ENCODE data around the gene MYCT1.
"Not testable (repeated sequence)": the region's sequence is repeated elsewhere in the genome, so short reads cannot be mapped to it uniquely, and the experiment has no call there.

MYCT1 gene, protein sequence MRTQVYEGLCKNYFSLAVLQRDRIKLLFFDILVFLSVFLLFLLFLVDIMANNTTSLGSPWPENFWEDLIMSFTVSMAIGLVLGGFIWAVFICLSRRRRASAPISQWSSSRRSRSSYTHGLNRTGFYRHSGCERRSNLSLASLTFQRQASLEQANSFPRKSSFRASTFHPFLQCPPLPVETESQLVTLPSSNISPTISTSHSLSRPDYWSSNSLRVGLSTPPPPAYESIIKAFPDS

DNA sequence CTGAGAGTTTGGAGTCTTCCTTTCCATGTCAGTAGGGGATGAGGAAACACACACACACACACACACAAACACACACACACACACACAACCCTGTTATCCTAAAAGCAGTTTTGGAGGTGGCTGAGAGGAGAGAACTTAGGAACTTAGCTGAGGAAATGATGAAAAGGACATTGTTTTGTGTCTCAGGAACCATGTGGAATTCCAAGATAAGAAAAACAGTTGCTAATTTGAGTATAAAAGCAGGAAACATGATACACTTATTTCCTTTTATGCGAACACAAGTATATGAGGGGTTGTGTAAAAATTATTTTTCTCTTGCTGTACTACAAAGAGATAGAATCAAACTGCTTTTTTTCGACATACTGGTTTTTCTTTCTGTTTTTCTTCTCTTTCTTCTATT, at the start of gene MYCT1:
Gene MYCT1 (plus strand): TSS at position 264 of the 400 bp plus-strand sequence. CDS start 6 bp downstream, at position 270.
- no peak for DNase-seq

DNA sequence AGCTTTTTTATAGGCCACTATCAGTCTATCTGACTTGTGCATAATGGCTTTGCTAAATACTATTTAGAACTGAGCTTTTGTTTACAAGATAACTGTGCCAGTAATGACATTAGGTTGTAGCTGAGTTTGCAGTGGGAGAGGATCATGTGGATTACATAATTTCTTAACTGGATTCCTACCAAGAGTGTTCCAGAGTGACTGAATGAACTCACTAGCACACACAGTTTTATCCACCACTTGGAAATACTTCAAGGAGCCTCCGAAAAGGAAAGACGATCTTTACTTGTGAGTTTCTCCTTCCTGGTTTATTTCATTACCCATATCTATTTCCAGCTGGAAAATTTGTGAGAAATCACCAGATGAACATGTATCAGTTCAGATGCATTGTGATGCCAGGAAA, 49.6 kb upstream of the MYCT1 start:
- DNase-seq: no peak

DNA sequence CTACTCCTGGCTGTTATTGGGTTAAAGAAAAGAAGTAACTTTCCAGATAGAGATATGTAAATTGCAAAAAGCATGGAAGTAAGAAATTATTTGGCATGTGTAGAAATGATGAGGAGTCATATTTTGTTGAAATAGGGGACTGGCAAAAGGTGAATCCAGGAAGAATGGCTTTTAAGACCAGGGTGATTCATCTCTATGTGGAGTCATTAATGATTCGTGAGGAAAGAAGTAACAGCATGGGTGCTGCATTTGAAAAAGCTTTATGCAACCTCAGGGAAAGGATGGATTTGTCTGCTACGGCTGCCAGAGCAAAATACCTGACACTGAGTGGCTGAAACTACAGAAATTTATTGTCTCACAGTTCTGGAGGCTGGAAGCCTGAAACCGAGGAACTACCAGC, 45.7 kb upstream of the MYCT1 start:
- DNase-seq: no peak

DNA sequence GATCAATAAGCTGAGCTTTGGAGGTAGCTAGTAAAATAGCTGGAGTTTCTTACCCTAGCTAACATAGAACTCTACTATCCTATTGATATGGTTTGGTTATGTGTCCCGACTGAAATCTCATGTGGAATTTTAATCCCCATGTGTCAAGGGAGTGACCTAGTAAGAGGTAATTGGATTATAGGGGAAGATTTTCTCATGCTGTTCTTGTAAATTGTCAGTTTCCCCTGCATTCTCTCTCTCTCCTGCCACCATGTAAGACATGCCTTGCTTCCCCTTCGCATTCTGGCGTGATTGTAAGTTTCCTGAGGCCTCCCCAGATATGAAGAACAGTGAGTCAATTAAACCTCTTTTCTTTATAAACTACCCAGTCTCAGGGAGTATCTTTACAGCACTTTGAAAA, 35.9 kb upstream of the MYCT1 start:
- no peak for DNase-seq

DNA sequence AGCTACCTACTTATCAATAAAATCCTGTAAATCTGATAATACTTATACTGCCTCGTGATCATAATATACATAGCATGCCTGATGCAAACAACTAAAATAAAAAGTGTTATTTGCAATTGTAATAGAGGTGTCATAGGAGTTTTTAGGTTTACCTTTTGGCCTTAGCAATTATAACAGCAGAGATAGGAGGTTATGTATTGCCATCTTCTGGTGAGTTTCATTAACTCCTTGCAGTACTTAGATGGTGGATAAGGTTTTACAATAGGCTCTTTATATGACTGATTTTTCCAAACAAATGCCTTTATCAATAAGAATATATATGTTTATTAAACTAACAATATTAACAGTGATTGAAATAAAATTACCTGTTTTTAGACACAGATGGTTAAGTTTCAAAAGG, 27.8 kb upstream of the MYCT1 start:
- no peak for DNase-seq

DNA sequence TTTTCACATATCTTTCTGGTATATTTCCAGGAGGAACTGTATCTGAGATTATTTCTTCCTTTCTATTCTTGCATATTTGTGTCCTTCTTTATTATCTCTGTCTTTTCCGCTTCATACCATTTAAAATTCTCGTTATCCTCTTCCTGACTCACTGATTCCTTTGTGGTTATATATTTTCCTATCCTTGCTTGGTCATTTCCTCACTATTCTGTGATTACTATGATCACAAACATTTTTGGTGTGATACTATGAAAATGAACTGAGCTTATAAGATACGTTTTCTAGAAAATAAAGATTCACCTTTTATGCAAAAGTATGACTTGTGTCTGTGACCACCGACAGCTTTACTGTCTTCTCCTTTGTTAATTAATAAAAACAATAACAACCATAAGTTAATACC, 26.5 kb upstream of the MYCT1 start:
- no peak for DNase-seq

DNA sequence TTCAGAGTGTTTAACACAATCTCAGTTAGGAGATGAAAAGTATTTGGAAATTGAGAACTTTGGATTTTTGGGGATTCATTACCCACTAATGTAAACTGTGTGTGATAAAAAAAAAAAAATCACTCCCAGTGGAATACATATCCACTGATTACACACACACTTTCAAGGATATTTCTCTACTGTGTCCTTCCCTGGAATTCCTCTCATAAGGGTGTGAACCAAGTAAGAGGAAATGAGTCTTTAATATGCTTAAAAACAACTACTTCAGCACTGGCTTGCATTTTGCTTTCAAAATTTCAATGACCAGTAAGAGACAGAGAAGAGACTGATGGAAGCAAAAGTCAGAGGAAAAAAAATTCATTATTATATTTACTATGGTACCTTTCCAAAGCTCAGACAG, 24.5 kb upstream of the MYCT1 start:
- no peak for DNase-seq

DNA sequence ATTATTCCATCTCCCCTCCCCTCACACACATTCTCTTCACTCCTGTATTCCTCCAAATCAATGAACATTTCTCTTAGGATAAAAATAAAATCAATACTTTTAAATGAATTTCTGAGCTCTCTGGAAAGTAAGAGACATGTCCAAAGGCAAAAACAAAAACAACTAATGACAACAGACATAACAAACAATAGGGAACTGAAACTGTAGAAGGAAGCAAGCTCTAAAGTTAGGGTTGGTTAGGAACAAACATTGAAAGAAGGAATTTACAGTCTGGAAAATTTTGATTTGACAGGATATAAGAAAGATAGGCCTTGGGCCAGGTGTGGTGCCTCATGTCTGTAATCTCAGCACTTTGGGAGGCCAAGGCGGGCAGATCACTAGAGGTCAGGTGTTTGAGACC, 17.5 kb upstream of the MYCT1 start:
- no peak for DNase-seq

DNA sequence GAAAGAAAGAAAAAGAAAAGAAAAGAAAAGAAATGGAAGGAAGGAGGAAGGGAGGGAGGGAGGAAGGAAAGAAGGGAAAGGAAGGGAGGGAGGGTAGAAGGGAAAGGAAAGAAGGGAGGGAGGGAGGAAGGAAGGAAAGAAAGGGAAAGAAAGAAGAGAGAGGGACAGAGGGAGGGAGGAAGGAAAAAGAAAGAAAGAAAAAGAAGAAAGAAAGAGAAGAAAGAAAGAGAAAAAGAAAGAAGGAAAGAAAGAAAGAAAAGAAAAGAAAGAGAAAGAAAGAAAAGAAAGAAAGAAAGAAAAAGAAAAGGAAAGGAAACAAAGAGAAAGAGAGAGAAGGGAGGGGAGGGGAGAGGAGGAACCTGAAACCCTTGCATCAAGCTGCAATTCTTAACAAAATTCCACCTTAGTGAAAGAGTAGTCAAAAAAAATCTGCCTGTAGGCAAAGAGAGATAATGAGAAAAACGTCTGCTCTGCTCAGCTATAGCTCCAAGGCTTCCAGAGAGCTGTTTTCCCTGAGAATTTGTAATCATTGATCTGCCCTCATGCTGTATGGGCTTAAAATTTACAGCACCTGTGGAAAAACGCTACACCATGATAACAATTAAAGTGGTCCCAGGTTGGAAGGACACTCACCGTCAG, 16.7 kb upstream of the MYCT1 start:
- DNase-seq: no peak

DNA sequence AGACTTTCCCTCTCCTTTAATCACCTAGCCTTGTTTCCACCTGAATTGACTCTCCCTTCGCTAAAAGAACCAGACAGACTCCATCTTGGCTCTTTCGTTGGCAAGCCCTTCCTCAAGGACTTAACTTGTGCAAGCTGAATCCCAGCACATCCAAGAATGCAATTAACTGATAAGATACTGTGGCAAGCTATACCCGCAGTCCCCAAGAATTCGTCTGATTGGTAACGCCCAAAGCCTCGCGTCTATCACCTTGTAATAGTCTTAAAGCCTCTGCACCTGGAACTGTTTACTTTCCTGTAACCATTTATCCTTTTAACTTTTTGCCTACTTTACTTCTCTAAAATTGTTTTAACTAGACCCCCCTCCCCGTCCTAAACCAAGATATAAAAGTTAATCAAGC, 15.6 kb upstream of the MYCT1 start:
- DNase-seq: no peak

DNA sequence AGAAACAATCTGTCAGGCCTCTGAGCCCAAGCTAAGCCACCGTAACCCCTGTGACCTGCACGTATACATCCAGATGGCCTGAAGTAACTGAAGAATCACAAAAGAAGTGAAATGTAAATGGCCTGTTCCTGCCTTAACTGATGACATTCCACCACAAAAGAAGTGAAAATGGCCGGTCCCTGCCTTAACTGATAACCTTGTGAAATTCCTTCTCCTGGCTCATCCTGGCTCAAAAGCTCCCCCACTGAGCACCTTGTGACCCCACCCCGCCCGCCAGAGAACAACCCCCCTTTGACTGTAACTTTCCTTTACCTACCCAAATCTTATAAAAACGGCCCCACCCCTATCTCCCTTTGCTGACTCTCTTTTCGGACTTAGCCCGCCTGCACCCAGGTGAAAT, 14.8 kb upstream of the MYCT1 start:
- DNase-seq: not testable (repeated sequence)

DNA sequence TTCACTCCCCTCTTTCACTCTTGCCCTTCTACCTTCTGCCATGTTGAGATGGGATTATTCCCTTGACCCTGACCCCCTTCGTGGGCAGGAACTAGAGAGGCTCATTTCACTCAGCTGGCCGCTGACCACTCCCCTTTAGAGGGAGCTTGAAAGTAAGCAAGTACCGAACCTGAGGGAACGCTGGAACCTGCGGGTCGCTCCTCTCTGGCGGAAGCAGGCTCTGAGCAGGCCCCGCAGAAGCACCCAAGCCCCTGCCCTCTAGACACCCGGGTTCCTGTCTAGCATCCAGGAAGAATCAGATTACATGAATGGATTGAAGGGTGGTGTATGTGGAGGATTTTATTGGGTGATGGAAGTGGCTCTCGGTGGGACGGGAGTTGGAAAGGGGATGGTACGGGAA, 11.9 kb upstream of the MYCT1 start:
- no peak for DNase-seq

DNA sequence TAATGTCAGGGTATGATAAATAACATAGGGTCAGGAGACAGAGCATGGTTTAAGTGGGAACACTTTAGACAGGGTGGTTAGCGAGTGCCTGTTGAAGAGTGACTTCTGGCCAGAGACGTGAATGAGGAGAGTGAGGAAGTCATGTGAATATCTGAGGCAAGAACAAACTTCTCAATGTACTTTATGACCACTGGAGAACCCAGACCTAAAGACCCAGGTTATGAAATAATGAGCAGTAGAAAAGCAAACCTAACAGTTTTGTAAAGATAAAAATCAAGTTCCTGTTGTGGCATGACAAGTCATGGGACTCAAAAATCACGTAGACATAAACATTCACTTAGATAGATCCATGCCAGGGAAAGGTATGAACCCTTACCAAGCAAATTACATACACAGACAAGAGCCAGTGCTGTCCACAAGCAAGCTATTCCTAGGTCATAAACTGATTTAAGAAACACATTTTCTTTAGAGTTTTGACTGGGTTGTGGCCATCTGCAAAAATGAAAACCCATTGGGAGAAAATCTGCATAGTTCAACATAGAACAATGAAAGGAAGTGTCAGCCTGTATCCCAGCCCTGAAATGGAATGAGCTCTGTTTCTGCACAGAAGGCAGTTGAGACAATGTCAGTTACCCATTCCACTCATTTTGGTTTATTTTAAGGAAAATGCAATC, 2.2 kb upstream of the MYCT1 start:
- DNase-seq: no peak

DNA sequence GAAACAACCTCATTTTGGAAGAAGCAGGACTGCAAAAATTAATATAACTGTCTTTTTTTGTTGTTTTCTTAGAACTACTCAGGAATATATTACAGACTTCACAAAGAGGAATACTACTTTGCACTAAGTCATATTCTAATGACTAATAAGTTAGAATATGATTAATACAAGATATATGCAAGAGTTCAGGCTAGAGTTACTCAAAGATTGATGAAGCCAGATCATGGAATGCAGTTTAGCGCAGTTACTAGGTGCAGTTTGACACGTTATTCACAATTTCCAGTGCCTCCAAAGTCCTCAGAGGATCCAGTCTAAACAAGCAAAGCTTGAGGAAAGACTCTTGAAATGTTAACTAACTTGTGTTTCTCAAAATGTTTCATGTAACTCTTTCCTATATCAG, 1.2 kb upstream of the MYCT1 start:
- DNase-seq: no peak

DNA sequence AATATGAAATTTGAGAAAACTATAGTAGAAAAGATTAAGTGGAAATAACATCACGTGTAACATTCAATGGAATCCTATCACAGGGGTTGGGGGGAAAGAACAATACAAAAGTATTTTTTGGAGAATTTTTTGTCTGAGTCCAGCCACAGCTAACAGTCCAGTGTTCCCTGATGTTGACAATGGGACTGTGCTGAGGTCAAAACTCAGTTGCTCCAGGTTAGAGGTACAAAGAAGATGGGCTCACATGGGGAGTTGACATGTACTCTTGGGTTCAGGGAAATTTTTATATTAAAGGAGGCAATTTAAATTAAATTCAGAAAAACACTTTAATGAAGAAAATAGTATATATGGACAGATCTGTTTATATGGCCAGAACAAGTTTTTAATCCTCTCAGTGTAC, 995 bp downstream of the MYCT1 start:
- DNase-seq: no peak

DNA sequence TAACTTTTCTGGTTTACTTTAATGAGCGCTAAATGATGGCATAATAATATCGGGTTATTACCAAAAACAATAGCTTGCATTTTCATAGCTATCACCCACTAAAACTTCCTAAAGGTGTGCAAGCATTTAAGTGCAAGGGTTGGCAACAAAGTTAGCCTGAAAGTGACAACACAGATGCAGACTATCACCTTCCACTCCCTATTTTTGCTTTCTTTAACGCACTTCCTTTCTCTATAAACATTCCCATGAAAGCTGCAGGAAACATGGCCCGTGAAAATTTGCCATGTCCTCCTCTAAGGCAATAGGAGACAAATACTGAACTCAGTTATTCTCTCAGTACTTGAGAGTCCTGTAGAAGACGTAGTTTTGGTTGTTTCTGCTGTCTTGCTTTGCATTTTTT, 2.7 kb downstream of the MYCT1 start:
- no peak for DNase-seq

DNA sequence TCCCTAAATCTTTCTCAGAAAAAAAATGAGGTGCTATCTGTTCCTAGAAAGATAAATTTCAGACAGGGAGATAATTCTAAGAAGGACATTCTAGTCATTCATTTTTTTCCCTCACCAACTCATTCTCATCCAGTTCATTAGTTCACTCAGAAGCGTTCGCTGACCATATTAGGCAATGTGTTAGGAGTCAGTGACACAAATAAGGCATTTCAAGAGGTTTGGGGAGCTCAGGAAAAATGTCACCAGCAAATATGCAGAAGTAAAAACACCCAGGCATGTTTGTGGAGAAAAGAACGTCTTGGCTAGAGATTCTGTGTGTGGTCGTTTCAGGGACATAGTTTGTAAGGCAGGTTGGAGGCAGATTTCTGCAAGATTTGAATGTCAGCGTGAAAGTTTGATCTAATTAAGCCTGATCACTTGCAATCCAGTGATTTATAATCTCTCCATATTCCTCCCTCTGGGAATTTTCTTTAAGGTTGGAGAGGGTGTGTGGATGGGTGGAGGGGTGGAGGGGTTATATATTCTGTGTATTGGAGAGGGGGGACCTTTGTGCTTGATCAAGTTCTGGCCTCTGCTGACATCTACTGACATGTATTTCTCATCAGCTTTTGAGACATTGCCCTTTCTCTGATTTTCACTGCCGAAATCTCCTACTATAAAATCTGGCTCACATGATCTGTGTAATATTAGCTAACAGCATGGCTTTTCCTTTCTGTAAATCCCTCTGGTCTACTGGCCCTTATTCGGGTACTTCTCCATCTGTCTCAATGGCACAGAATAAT, 3.6 kb downstream of the MYCT1 start:
- DNase-seq: no peak

DNA sequence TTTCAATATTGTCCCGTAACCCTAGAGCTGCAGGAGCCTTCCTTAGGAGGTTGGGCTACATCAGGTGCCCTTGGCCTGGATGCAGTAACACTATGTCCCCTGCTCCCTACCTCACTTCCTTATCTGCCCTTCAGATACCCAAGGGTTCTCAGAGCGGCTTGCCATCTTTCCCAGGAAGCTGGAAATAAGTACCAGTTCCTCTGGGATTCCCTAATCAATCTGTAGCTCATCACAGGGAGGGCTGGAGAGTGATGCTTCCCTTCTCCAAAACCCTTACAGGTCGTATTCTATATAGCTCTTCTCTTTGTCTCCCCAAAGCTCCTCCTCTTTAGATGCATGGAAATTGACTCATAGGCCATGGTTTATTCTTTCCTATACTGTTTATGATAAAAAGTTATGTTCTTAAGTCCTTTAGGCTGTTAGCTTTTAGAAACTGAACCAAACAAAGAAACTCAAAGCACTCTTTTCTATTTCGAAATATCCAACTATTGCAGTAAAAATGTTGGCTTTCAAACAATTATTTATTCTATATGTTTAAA, 4.2 kb downstream of the MYCT1 start:
- DNase-seq: no peak

DNA sequence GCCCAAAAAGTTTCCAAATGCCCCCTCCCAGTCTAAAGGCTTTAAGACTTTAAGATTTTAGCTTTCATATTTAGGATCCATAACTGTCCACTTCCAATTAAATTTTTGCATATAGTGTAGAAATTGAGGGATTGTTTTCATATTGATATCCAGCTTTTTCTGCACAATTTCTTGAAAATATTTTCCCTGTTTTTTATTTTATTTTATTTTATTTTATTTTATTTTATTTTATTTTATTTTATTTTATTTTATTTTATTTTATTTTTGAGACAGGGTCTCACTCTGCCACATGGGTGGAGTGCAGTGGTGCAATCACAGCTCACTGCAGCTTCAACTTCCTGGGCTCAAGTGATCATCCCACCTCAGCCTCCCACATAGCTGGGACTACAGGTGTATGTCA, 6.1 kb downstream of the MYCT1 start:
- DNase-seq: not testable (repeated sequence)

DNA sequence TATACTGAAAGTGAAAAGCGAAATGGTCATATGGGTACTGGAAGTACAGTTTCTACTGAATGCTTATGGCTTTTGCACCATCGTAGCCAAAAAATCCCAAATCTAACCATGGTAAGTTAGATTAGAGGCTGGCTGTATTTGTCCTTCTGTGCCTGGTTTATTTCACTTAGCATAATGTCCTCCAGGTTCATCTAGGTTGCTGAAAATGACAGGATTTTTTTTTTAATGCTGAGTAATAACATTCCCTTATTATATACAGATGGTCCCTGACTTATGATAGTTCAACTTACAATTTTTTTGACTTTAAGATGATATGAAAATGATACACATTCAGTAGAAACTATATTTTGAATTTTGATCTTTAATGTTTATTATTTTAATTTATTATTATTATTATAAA, 7.6 kb downstream of the MYCT1 start:
- DNase-seq: no peak

DNA sequence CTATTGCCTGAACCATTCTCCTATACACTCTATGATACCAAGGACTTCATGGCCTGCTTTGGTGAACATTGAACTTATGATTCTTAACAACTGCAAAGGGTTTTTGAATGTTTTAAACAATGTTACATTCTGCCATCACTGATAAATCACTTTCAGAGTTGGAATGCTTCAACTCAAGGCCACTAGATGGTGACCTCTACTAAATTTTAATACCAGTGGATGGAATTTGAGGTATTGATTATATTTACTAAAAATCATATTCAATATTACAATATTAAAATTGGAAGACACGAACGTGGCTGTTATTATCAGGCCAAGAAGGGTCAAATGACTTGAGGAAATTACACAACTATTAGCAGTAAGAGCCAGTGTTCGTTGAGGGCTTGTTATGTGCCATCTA, 18.6 kb downstream of the MYCT1 start:
- no peak for DNase-seq

DNA sequence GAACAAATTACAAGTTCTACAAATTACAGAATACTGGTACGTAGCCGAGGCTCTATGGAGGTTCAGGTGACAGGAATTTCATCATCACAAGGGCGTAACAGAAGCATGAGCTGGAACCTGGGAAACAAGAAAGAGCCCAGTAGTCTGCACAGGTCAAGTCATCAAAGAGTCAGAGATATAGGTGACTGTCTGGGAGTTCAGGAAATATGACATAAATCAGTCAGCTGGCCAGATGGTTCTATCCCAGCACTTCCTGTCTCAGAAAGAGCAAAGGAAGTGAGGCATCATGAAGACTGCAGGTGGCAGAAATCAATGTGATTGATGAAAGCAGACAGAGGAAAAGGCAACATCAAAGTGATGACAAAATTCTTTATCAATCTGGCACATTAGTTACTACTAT, 23.3 kb downstream of the MYCT1 start:
- no peak for DNase-seq

DNA sequence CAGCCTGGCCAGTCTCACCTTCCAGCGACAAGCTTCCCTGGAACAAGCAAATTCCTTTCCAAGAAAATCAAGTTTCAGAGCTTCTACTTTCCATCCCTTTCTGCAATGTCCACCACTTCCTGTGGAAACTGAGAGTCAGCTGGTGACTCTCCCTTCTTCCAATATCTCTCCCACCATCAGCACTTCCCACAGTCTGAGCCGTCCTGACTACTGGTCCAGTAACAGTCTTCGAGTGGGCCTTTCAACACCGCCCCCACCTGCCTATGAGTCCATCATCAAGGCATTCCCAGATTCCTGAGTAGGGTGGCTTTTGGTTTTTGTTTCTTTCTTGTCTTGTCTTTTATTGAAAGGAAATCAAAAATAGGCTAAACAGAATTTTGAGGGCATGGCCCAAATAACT, 24.3 kb downstream of the MYCT1 start:
- no peak for DNase-seq

DNA sequence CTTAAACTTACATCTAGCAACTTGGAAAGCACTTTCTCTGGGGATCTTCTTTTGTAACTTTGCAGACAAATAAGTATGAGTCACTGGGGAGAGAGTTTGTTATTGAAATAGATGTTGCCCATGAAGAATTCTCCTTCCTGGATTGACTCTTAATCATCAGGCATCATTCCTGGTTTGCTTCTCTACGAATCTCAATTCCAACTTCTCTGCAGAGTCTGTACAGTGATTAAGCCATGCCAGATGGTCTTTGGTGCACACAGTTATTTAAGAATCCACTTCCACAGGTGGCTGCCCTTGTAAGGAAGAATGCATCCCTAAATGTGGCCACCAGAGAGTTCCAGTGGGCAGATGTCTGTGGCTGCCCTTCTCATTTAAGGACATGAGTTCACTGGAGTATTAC, 25.7 kb downstream of the MYCT1 start:
- DNase-seq: no peak

Data from NCI-H2171 (cell line).